ENCODE measurements around the gene SMG6. TPM values are rescaled to one million over a fixed set of nuclear protein-coding genes. Genes with fewer than 3 reads are reported as not detected.
"Not testable (repeated sequence)": the region's sequence is repeated elsewhere in the genome, so short reads cannot be mapped to it uniquely, and the experiment has no call there.

The SMG6 gene
- polyA plus RNA-seq, 1 experiment: 27.3 TPM

- DNase-seq (ENCODE audit: low read depth, low spot score): peak; percentile 46
- no peaks in the 10 kb centered on the region for H3K9me3 ChIP-seq (ENCODE audit: control insufficient read depth, insufficient read depth, low read length)
- H3K27ac ChIP-seq (ENCODE audit: low read depth, low read length): peak overlapping the region; percentile 39
- no peak overlapping the region for H3K4me3 ChIP-seq (ENCODE audit: low read depth, low read length)
- ChIA-PET POLR2A (interaction anchor here (0.7 to 1.3 kb wide), 6 partner anchors 11 to 207 kb away, joined by 3 to 10 read pairs (median 4); partner anchors contain the start of genes HIC1, SMG6 and SRR), CTCF (interaction anchor here (0.7 kb wide), 1 partner anchor 140 kb away, joined by 3 read pairs; no protein-coding TSS in a partner anchor)
- TF ChIP-seq, protein P1, sequence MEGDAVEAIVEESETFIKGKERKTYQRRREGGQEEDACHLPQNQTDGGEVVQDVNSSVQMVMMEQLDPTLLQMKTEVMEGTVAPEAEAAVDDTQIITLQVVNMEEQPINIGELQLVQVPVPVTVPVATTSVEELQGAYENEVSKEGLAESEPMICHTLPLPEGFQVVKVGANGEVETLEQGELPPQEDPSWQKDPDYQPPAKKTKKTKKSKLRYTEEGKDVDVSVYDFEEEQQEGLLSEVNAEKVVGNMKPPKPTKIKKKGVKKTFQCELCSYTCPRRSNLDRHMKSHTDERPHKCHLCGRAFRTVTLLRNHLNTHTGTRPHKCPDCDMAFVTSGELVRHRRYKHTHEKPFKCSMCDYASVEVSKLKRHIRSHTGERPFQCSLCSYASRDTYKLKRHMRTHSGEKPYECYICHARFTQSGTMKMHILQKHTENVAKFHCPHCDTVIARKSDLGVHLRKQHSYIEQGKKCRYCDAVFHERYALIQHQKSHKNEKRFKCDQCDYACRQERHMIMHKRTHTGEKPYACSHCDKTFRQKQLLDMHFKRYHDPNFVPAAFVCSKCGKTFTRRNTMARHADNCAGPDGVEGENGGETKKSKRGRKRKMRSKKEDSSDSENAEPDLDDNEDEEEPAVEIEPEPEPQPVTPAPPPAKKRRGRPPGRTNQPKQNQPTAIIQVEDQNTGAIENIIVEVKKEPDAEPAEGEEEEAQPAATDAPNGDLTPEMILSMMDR (IDR thresholded peaks at IDR 0.05; ENCODE audit: low read depth, low read length): no peak
- no peaks in the 10 kb centered on the region for H3K27me3 ChIP-seq (ENCODE audit: control insufficient read depth, insufficient read depth, low read length)
These were observed 41.4 kb downstream of the SMG6 start for GRCh38 chr17:2262135-2262587.

GRCh38 chr17:2259769-2260536 is 43.6 kb downstream of the SMG6 start:
- TF ChIP-seq, protein P1 (IDR thresholded peaks at IDR 0.05; ENCODE audit: low read depth, low read length): no peak
- no peak overlapping the region for H3K4me3 ChIP-seq (ENCODE audit: low read depth, low read length)
- CTCF ChIA-PET: interaction anchor here (0.5 to 1.3 kb wide), 3 partner anchors 15 to 833 kb away, joined by 3 to 5 read pairs (median 4); no protein-coding TSS in a partner anchor
- no peak for DNase-seq (ENCODE audit: low read depth, low spot score)
- POLR2A ChIA-PET: interaction anchor here (0.6 kb wide), 1 partner anchor 26 kb away, joined by 12 read pairs; no protein-coding TSS in a partner anchor
- H3K27me3 ChIP-seq (ENCODE audit: control insufficient read depth, insufficient read depth, low read length): no peaks in the 10 kb centered on the region
- no peak overlapping the region for H3K27ac ChIP-seq (ENCODE audit: low read depth, low read length)
- no peaks in the 10 kb centered on the region for H3K9me3 ChIP-seq (ENCODE audit: control insufficient read depth, insufficient read depth, low read length)

DNA sequence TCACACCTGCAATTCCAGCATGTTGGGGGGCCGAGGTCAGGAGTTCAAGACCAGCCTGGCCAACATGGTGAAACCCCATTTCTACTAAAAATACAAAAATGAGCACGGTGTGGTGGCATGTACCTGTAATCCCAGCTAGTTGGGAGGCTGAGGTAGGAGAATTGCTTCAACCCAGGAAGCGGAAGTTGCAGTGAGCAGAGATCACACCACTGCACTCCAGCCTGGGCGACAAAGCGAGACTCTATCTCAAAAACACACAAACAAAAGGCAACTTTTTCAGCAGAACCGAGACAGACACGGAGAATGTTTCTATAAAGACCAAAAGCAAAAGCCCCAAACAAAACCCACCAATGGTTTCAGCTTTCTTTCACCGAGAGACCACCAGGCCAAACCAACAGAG is 44.8 kb downstream of the SMG6 start:
- not testable (repeated sequence) for H3K27me3 ChIP-seq (ENCODE audit: control insufficient read depth, insufficient read depth, low read length); DNase-seq (ENCODE audit: low read depth, low spot score); H3K27ac ChIP-seq (ENCODE audit: low read depth, low read length); H3K9me3 ChIP-seq (ENCODE audit: control insufficient read depth, insufficient read depth, low read length); H3K4me3 ChIP-seq (ENCODE audit: low read depth, low read length)
- ChIA-PET CTCF (interaction anchor here (1.3 to 1.4 kb wide), 2 partner anchors 14 to 22 kb away, joined by 4 to 6 read pairs; no protein-coding TSS in a partner anchor), POLR2A (interaction anchor here (0.6 kb wide), 1 partner anchor 95 kb away, joined by 3 read pairs; no protein-coding TSS in a partner anchor)

GRCh38 chr17:2253768-2254406 is 49.7 kb downstream of the SMG6 start:
- CTCF ChIA-PET: interaction anchor here (0.6 to 1.8 kb wide), 3 partner anchors 9 to 516 kb away, joined by 3 to 5 read pairs (median 5); no protein-coding TSS in a partner anchor
- H3K27ac ChIP-seq (ENCODE audit: low read depth, low read length): no peak overlapping the region
- POLR2A ChIA-PET: no interaction called here
- H3K27me3 ChIP-seq (ENCODE audit: control insufficient read depth, insufficient read depth, low read length): no peaks in the 10 kb centered on the region
- no peaks in the 10 kb centered on the region for H3K9me3 ChIP-seq (ENCODE audit: control insufficient read depth, insufficient read depth, low read length)
- H3K4me3 ChIP-seq (ENCODE audit: low read depth, low read length): no peak overlapping the region
- TF ChIP-seq, protein P1 (IDR thresholded peaks at IDR 0.05; ENCODE audit: low read depth, low read length): no peak
- no peak for DNase-seq (ENCODE audit: low read depth, low spot score)

DNA sequence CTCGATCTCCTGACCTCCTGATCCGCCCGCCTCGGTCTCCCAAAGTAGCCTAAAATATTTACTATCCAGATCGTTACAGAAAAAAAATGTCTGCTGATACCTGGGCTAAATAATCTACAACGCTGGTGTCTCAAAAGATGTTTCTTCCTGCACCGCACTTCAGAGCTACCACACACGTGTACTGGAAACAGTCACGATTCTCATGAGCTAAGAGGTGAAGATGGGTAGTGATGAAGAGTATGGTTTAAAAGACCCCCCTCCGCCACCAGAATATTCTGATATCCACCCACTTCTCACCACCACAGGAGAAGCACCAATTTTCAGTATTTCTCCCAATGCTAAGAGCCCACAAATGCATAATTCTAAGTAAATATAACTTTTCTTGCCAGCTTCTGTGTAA is 50.2 kb downstream of the SMG6 start:
- TF ChIP-seq, protein P1 (IDR thresholded peaks at IDR 0.05; ENCODE audit: low read depth, low read length): no peak
- DNase-seq (ENCODE audit: low read depth, low spot score): no peak
- H3K4me3 ChIP-seq (ENCODE audit: low read depth, low read length): no peak overlapping the region
- H3K27ac ChIP-seq (ENCODE audit: low read depth, low read length): no peak overlapping the region
- ChIA-PET CTCF (interaction anchor here (0.6 to 1.8 kb wide), 3 partner anchors 8 to 517 kb away, joined by 3 to 5 read pairs (median 5); no protein-coding TSS in a partner anchor), POLR2A (no interaction called here)
- no peaks in the 10 kb centered on the region for H3K9me3 ChIP-seq (ENCODE audit: control insufficient read depth, insufficient read depth, low read length)
- H3K27me3 ChIP-seq (ENCODE audit: control insufficient read depth, insufficient read depth, low read length): no peaks in the 10 kb centered on the region
